Measurements from ENCODE around the gene CST9L. TPM values are rescaled to one million over a fixed set of nuclear protein-coding genes. Genes with fewer than 3 reads are reported as not detected.

Gene CST9L
- polyA plus RNA-seq, 1 donor (not counting 4 experiments of a cell fraction or from before 2014, with no cell fraction given) = not detected

- Histone ChIP-seq H3K9me3 (ENCODE audit: control insufficient read depth, low read depth, low read length) (no peaks in the 10 kb centered on the region), H3K4me1 (ENCODE audit: control insufficient read depth, extremely low read depth, insufficient read depth, low read length) (no peaks in the 10 kb centered on the region), H2AFZ (ENCODE audit: control insufficient read depth, low read length) (no peak overlapping the region), H3K27ac (ENCODE audit: control insufficient read depth, insufficient read depth, low read length) (no peak overlapping the region), H3K79me2 (ENCODE audit: control insufficient read depth, insufficient read depth, low read length) (no peaks in the 10 kb centered on the region), H3K9me1 (ENCODE audit: control insufficient read depth, extremely low read depth, insufficient read depth, low read length) (no peaks in the 10 kb centered on the region), H3K4me3 (ENCODE audit: control insufficient read depth in 2 of 3, extremely low read depth in 1 of 3, insufficient read depth in 2 of 3, low read depth in 1 of 3, low read length in 3 of 3) (no peak overlapping the region), H3K27me3 (ENCODE audit: control insufficient read depth, extremely low read depth, insufficient read depth, low read length) (no peaks in the 10 kb centered on the region), H4K20me1 (ENCODE audit: control insufficient read depth, extremely low read depth, insufficient read depth, low read length) (no peaks in the 10 kb centered on the region), H3K4me2 (ENCODE audit: control insufficient read depth, extremely low read depth, insufficient read depth, low read depth, low read length) (no peak overlapping the region), H3K36me3 (ENCODE audit: control insufficient read depth in 2 of 2, extremely low read depth in 1 of 2, insufficient read depth in 2 of 2, low read length in 2 of 2) (no peaks in the 10 kb centered on the region), H3K9ac (ENCODE audit: control insufficient read depth, extremely low read depth, insufficient read depth, low read length) (no peak overlapping the region)
- FAIRE-seq (no peak), DNase-seq (ENCODE audit: low read depth, low spot score) (no peak)
- dilution Hi-C loops (cut with MboI; ENCODE audit: extremely low pct_ligation_motif_present, low sequenced_read_pairs) = loop anchor here (25.0 kb wide), 1 partner anchor 197 kb away; the partner anchor contains the start of gene NAPB
- TF ChIP-seq CTCF (optimal IDR thresholded peaks at IDR 0.05 in 1 of 3, IDR thresholded peaks at IDR 0.05 in 1 of 3, conservative IDR thresholded peaks at IDR 0.05 in 1 of 3; ENCODE audit: extremely low read depth in 1 of 3, insufficient read depth in 2 of 3, low read length in 3 of 3) (no peak), EZH2 (IDR thresholded peaks at IDR 0.05; ENCODE audit: low read length) (no peak)
Measured at GRCh38 chr20:23609486-23610109, 41.3 kb upstream of the CST9L start.

GRCh38 chr20:23608251-23608846 is 40.1 kb upstream of the CST9L start:
- H2AFZ ChIP-seq (ENCODE audit: control insufficient read depth, low read length) = no peak overlapping the region
- FAIRE-seq = no peak

More at GRCh38 chr20:23608251-23608846, 40.1 kb upstream of the CST9L start:
- no peaks in the 10 kb centered on the region for H3K27me3 ChIP-seq (ENCODE audit: control insufficient read depth, extremely low read depth, insufficient read depth, low read length)
- H3K9me3 ChIP-seq (ENCODE audit: control insufficient read depth, low read depth, low read length) = no peaks in the 10 kb centered on the region
- no peak overlapping the region for H3K27ac ChIP-seq (ENCODE audit: control insufficient read depth, insufficient read depth, low read length)
- H3K4me3 ChIP-seq (ENCODE audit: control insufficient read depth in 2 of 3, extremely low read depth in 1 of 3, insufficient read depth in 2 of 3, low read depth in 1 of 3, low read length in 3 of 3) = no peak overlapping the region
- no peaks in the 10 kb centered on the region for H3K36me3 ChIP-seq (ENCODE audit: control insufficient read depth in 2 of 2, extremely low read depth in 1 of 2, insufficient read depth in 2 of 2, low read length in 2 of 2)
- H3K4me1 ChIP-seq (ENCODE audit: control insufficient read depth, extremely low read depth, insufficient read depth, low read length) = no peaks in the 10 kb centered on the region
- no peak for DNase-seq (ENCODE audit: low read depth, low spot score)
- TF ChIP-seq CTCF (optimal IDR thresholded peaks at IDR 0.05 in 1 of 3, IDR thresholded peaks at IDR 0.05 in 1 of 3, conservative IDR thresholded peaks at IDR 0.05 in 1 of 3; ENCODE audit: extremely low read depth in 1 of 3, insufficient read depth in 2 of 3, low read length in 3 of 3) (no peak), EZH2 (IDR thresholded peaks at IDR 0.05; ENCODE audit: low read length) (no peak)
- no peak overlapping the region for H3K9ac ChIP-seq (ENCODE audit: control insufficient read depth, extremely low read depth, insufficient read depth, low read length)
- no peak overlapping the region for H3K4me2 ChIP-seq (ENCODE audit: control insufficient read depth, extremely low read depth, insufficient read depth, low read depth, low read length)
- dilution Hi-C loops (cut with MboI; ENCODE audit: extremely low pct_ligation_motif_present, low sequenced_read_pairs) = loop anchor here (25.0 kb wide), 1 partner anchor 196 kb away; the partner anchor contains the start of gene NAPB
- H3K79me2 ChIP-seq (ENCODE audit: control insufficient read depth, insufficient read depth, low read length) = no peaks in the 10 kb centered on the region
- no peaks in the 10 kb centered on the region for H4K20me1 ChIP-seq (ENCODE audit: control insufficient read depth, extremely low read depth, insufficient read depth, low read length)
- no peaks in the 10 kb centered on the region for H3K9me1 ChIP-seq (ENCODE audit: control insufficient read depth, extremely low read depth, insufficient read depth, low read length)

Measured in keratinocyte (primary cell).